ENCODE measurements around the gene GTF2H1.
A peak's percentile ranks its signal among the peaks of the same experiment; 100 is the strongest.

Gene GTF2H1

GRCh38 chr11:18321969-18322711, at the start of gene GTF2H1, which contains the start of gene HPS5:
Gene GTF2H1 (plus strand): TSS chr11:18322567. CDS start chr11:18333075, 10,508 bp downstream.
Gene HPS5 (minus strand): TSS chr11:18322140. CDS start chr11:18317858, 4,282 bp downstream.
- DNase-seq, result peak; percentile 50 to 88

DNA sequence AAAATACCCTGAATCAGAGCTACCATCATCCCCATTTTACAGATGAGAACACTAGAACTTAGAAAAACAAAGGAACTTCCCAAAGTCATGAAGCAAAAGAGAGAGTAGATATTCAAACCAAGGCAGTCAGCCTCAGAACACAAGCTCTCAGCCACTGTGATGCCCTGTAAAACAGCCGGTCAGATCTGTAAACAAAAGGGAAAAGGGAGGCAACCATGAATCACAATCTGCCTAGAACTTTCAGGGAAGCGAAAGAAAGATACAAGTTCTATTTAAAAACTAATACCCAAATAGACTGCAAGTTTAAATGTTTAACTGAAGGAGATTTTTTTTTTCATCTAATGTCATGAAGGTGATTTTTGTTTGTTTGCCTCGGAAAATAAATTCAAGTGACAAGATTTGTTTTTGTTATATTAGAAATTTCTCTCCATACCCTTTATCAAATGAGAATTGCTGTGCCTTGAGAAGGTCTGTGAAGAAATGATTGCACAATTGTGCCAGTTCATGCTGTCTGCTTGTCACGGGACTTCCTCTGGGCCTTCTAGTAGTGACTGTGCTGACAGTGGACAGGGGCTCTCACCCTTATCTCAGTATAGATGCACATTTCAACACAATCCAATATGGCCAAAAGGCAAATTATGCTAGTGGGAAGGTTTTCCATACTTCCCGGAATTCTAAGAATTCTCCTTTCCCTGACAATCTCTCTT, 44.6 kb upstream of the GTF2H1 start:
- DNase-seq, result no peak

DNA sequence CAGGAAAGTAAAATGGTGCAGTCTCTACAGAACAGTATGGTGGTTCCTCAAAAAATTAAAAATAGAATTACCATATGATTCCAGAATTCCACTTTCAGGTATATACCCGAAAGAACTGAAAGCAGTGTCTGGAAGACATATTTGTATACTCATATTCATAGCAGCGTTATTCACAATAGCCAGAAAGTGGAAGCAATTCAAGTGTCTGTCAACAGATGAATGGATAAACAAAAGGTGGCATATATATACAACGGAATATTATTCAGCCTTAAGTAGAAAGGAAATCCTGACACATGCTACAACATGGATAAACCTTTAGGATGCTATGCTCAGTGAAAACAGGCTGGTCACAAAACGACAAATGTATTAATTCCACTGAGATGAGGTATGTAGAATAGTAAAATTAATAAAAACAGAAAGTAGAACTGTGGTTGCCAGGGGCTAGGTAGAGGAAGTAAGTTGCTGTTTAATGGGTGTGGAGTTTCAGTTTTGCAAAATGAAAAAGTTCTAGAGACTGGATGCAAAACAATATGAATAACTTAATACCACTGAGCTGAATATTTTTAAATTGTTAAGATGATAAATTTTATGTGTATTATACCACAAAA, 41.8 kb upstream of the GTF2H1 start:
- peak in 1 of 2 experiments; percentile 1 for DNase-seq

- no peak for DNase-seq
Measured at GRCh38 chr11:18282626-18283025, 39.7 kb upstream of the GTF2H1 start.

- DNase-seq, result no peak
Measured at GRCh38 chr11:18285841-18286240, 36.5 kb upstream of the GTF2H1 start.

- DNase-seq, result no peak
Measured at GRCh38 chr11:18288911-18289310, 33.5 kb upstream of the GTF2H1 start.

DNA sequence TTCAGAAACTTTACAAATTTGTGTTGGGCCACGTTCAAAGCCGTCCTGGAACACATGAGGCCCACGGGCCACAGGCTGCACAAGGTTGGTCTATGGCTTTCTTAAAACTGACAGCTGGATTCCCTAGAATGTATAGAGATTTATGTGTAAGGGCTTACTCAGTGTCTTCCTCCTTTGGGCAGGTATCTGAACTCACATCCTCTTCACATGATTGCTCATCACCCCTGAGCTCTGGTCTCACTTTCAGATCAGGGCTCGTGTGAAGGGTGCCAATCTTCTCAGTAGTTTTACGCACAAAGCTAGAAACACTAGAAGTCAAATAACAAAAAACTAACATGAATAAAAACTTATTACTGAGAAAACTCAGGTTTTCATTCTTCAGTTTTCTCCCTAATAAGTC, 27.5 kb upstream of the GTF2H1 start:
- DNase-seq, result no peak

- DNase-seq, result no peak
Measured at GRCh38 chr11:18295316-18295715, 27.1 kb upstream of the GTF2H1 start.

DNA sequence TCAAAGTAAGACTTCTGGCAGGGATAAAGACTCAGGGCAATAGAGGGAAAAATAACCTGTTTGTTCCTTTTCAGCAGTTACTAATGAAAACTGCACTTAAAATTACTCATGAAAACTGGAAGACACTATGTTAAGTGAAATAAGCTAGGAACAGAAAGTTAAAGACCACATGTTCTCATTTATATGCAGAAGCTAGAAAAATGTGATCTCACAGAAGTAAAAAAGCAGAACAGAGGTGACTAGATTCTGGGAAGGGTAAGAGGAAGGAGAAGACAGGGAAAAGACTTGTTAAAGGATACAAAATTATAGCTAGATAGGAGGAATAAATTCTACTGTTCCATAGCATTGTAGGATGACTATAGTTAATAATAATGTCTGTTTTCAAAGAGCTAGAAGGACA, 22.6 kb upstream of the GTF2H1 start:
- no peak for DNase-seq

DNA sequence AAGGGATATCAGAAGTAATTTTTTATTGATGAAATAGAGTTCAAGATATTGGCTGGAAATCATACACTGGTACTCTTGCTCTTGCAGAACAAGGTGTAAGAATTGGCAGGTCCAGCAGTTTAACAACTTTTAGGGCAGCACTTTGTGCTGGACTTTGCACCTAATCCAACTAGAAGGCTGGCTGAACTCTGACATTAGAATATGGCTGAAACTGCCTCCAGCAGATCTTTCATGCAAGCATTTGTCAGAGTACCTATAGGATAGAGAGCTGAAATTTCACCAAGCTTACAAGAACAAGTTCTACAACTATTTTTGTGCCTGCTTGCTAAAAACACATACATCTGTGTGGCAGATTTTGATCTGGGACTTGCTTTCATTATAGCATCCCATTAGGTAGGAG, 17.6 kb upstream of the GTF2H1 start:
- no peak for DNase-seq

- DNase-seq, result no peak
Measured at GRCh38 chr11:18307461-18308139, 14.8 kb upstream of the GTF2H1 start.

GRCh38 chr11:18308242-18308641, 14.1 kb upstream of the GTF2H1 start:
- no peak for DNase-seq

GRCh38 chr11:18309691-18310090, 12.7 kb upstream of the GTF2H1 start:
- DNase-seq, result no peak

- DNase-seq, result no peak
Measured at GRCh38 chr11:18310800-18311340, 11.5 kb upstream of the GTF2H1 start.

DNA sequence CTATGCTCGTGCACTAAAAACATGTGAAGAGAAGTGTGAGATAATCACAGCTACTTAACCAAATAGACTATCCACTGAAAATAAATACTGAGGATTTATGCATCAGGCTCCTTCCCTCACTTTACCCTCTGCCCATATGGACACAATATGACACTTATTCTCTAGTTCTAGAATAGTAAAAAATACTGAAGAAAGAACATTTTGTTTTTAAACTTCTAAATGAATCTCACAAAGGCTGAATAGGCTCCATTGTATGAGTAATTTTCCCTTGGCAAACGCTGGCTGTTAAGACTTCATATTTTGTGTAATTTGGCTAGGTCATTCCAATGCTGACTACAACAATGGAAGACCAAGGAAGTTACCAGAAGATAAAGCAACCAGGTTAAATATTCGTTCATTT, 10.4 kb upstream of the GTF2H1 start:
- no peak for DNase-seq

DNA sequence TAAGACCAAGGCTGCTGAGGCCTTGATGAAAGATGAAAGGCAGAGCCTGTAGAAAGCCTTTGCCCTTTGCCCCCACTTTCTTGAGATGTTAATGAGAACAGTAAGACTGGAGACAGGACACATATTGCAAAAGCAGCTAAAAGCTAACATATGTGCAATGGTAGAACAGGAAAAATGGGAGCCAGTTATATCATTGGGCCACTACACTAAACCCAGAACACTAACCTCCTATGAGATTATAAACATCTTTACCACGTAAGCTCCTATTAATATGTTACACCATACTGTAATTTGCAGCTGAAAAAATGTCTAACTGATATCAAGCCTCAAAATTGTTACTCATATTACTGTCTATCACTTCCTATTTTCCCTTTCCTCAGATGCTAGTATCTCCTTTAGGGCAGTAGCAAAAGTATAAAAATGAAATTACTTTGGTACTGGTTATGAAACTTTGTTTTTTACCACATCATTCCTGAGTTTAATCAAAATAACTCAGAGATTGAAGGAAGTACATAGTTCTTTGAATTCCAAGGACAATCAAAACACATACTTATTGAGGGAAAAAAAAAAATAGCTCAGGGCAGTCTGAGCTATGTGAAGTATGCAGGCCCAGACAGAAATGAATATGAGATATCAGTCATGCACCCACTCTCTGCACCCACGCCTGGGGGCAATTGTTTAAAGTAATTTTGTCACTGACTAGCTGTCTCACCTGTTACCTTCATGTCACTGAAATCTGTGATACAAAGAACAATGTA, 9.5 kb upstream of the GTF2H1 start:
- no peak for DNase-seq

DNA sequence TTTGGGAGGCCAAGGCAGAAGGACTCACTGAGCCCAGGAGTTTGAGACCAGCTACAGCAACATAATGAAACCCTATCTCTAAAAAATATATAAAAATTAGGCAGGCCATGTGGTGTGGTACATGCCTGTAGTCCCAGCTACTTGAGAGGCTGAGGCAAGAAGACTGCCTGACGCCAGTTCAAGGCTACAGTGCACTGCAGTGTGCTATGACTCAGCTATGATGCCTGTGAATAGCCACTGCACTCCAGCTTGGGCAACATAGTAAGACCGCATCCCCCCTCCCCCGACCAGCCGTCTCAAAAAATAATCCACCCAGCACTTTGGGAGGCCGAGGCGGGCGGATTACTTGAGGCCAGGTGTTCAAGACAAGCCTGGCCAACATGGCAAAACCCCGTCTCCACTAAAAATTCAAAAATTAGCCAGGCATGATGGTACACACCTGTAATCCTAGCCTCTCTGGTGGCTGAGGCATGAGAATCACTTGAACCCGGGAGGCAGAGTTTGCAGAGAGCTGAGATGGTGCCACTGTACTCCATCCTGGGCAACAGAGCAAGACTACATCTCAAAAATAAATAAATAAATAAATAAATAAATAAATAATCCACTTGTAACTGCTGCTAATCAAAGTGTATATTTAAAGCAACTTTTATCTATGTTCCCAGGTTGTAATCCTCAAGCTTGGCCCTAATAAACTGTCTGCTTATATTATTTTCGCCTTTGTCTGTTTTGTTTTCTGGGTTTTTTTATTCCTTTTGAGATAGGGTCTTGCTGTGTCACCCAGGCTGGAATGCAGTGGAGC, 8.2 kb upstream of the GTF2H1 start:
- DNase-seq, result no peak

DNA sequence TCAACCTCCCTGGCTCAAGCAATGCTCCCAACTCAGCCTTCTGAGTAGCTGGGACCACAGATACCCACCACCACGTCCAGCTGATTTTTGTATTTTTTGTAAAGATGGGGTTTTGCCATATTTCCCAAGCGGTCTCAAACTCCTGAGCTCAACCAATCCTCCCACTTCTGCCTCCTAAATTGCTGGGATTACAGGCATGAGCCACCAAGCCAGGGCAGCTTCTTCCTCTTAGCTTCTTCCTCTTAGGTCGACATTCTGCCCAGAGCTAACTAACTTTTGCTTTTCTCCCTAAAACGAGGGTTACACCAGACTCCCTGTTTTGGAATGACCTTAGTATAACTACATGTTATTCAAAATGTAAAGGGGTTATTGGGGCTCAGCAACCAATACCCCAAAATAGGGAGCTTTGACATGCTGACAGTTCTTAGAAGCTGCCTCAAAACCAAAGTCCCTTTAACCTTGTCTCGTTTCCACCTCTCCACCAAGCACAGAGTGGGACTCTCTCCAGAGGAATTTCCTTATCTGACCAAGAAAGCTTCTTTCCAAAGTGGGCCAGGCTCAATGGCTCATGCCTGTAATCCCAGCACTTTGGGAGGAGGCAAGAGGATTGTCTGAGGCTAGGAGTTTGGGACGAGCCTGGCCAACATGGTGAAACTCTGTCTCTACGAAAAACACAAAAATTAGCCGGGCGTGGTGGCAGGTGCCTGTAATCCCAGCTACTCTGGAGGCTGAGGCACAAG, 7.4 kb upstream of the GTF2H1 start:
- DNase-seq, result no peak

- DNase-seq, result no peak
Measured at GRCh38 chr11:18315893-18316292, 6.5 kb upstream of the GTF2H1 start.

- no peak for DNase-seq
Measured at GRCh38 chr11:18317551-18317950, 4.8 kb upstream of the GTF2H1 start.

- no peak for DNase-seq
Measured at GRCh38 chr11:18319914-18320313, 2.5 kb upstream of the GTF2H1 start.
